GM18867 (cell line): Measurements from ENCODE around the gene MTG1.
"Not testable (repeated sequence)": the region's sequence is repeated elsewhere in the genome, so short reads cannot be mapped to it uniquely, and the experiment has no call there.

ENCODE experiments used
- ATAC-seq: cut with Tn5 transposase; IDR thresholded peaks from one replicate; pipeline ENCODE4 v1.9.1; 2021; ENCODE audit warnings: mild to moderate bottlenecking, moderate library complexity; ENCODE audit not compliant: unreplicated experiment

The MTG1 gene

GRCh38 chr10:133462512-133463305 is 68.8 kb downstream of the MTG1 start:
- ATAC-seq, result no peak

GRCh38 chr10:133464582-133465031 is 70.7 kb downstream of the MTG1 start:
- no peak for ATAC-seq

- no peak for ATAC-seq
Observed at GRCh38 chr10:133465191-133465949, 71.4 kb downstream of the MTG1 start.

GRCh38 chr10:133465950-133466474 is 72.1 kb downstream of the MTG1 start:
- ATAC-seq, result no peak

GRCh38 chr10:133466683-133467275 is 72.8 kb downstream of the MTG1 start:
- ATAC-seq, result no peak

GRCh38 chr10:133467286-133467911 is 73.4 kb downstream of the MTG1 start:
- ATAC-seq, result no peak

- ATAC-seq, result not testable (repeated sequence)
Observed at GRCh38 chr10:133469205-133469604, 75.2 kb downstream of the MTG1 start.

GRCh38 chr10:133471300-133472109 is 77.5 kb downstream of the MTG1 start:
- no peak for ATAC-seq
